H9 (cell line): Measurements from ENCODE around the gene FBN1. TPM values are rescaled to one million over a fixed set of nuclear protein-coding genes. Genes with fewer than 3 reads are reported as not detected.

Experiments used
- DNase-seq: peaks from one replicate; pipeline ENCODE4 v3.0.0-alpha.2; 2017
- H2AFZ ChIP-seq: one replicate; pipeline ENCODE4 v1.6.1; 2013; ENCODE audit warnings: mild to moderate bottlenecking, low read length, control low read depth, moderate library complexity
- H2AK5ac ChIP-seq: 2 replicates; pipeline ENCODE4 v1.6.1; 2013; ENCODE audit warnings: low read length, control low read depth, mixed read lengths; ENCODE audit not compliant: insufficient read length
- H2BK120ac ChIP-seq: one replicate; pipeline ENCODE4 v1.6.1; 2013; ENCODE audit warnings: low read depth, mild to moderate bottlenecking, low read length, control low read depth, inconsistent platforms; ENCODE audit not compliant: poor library complexity, severe bottlenecking
- H2BK12ac ChIP-seq: 2 replicates; pipeline ENCODE4 v1.6.1; 2013; ENCODE audit warnings: low read length, control low read depth, mixed read lengths, low read depth; ENCODE audit not compliant: insufficient read length
- H2BK15ac ChIP-seq: 2 replicates; pipeline ENCODE4 v1.6.1; 2013; ENCODE audit warnings: low read depth, low read length, control low read depth
- H2BK20ac ChIP-seq: one replicate; pipeline ENCODE4 v1.6.1; 2013; ENCODE audit warnings: low read depth, mild to moderate bottlenecking, low read length, control low read depth, inconsistent platforms; ENCODE audit not compliant: poor library complexity, severe bottlenecking
- H2BK5ac ChIP-seq: 2 replicates; pipeline ENCODE4 v1.6.1; 2013; ENCODE audit warnings: low read length, control low read depth, mixed read lengths; ENCODE audit not compliant: insufficient read length
- H3K14ac ChIP-seq: 2 replicates; pipeline ENCODE4 v1.6.1; 2013; ENCODE audit warnings: low read length, control low read depth; ENCODE audit not compliant: insufficient read depth
- H3K18ac ChIP-seq: 2 replicates; pipeline ENCODE4 v1.6.1; 2013; ENCODE audit warnings: low read depth, mild to moderate bottlenecking, mixed read lengths, low read length, control low read depth; ENCODE audit not compliant: insufficient read length
- H3K23ac ChIP-seq: 2 replicates; pipeline ENCODE4 v1.6.1; 2013; ENCODE audit warnings: low read length, control low read depth, mixed read lengths, low read depth; ENCODE audit not compliant: insufficient read length
- H3K23me2 ChIP-seq: 2 replicates; pipeline ENCODE4 v1.6.1; 2013; ENCODE audit warnings: low read depth, mild to moderate bottlenecking, mixed read lengths, low read length, control low read depth; ENCODE audit not compliant: insufficient read length, poor library complexity, severe bottlenecking
- H3K27ac ChIP-seq: 2 replicates; pipeline ENCODE4 v1.5.1; 2013; ENCODE audit warnings: low read length, control low read depth, mixed read lengths, low read depth; ENCODE audit not compliant: insufficient read length
- H3K27me3 ChIP-seq: 2 replicates; pipeline ENCODE4 v1.6.1; 2013; ENCODE audit warnings: low read length, control low read depth, inconsistent platforms; ENCODE audit not compliant: insufficient read depth
- H3K4ac ChIP-seq: 2 replicates; pipeline ENCODE4 v1.6.1; 2013; ENCODE audit warnings: low read depth, mild to moderate bottlenecking, control low read depth, inconsistent platforms, low read length, moderate library complexity
- H3K4me1 ChIP-seq: 2 replicates; pipeline ENCODE4 v1.6.1; 2013; ENCODE audit warnings: low read length, control low read depth, inconsistent platforms; ENCODE audit not compliant: insufficient read depth
- H3K4me2 ChIP-seq: 2 replicates; pipeline ENCODE4 v1.6.1; 2013; ENCODE audit warnings: low read length, control low read depth, mixed read lengths; ENCODE audit not compliant: insufficient read length, insufficient read depth
- H3K56ac ChIP-seq: 2 replicates; pipeline ENCODE4 v1.6.1; 2013; ENCODE audit warnings: low read depth, mild to moderate bottlenecking, mixed read lengths, low read length, control low read depth; ENCODE audit not compliant: insufficient read length
- H3K79me1 ChIP-seq: 2 replicates; pipeline ENCODE4 v1.6.1; 2013; ENCODE audit warnings: low read depth, mild to moderate bottlenecking, moderate library complexity, low read length, control low read depth, inconsistent platforms; ENCODE audit not compliant: insufficient read depth, poor library complexity, severe bottlenecking
- H3K79me2 ChIP-seq: 2 replicates; pipeline ENCODE4 v1.6.1; 2013; ENCODE audit warnings: low read length, control low read depth, inconsistent platforms; ENCODE audit not compliant: insufficient read depth
- H3K9ac ChIP-seq: 2 replicates; pipeline ENCODE4 v1.6.1; 2013; ENCODE audit warnings: low read length, control low read depth, mixed read lengths; ENCODE audit not compliant: insufficient read length; ENCODE audit errors: extremely low read depth
- H3K9me3 ChIP-seq: one replicate; pipeline ENCODE4 v1.6.1; 2013; ENCODE audit warnings: low read depth, low read length, inconsistent platforms; ENCODE audit not compliant: control insufficient read depth
- H3T11ph ChIP-seq: one replicate; pipeline ENCODE4 v1.6.1; 2013; ENCODE audit warnings: mild to moderate bottlenecking, low read length, control low read depth, inconsistent platforms
- H4K20me1 ChIP-seq: one replicate; pipeline ENCODE4 v1.6.1; 2013; ENCODE audit not compliant: control insufficient read depth, insufficient read length, insufficient read depth
- H4K5ac ChIP-seq: 2 replicates; pipeline ENCODE4 v1.6.1; 2013; ENCODE audit warnings: low read depth, mild to moderate bottlenecking, mixed read lengths, low read length, control low read depth; ENCODE audit not compliant: insufficient read length
- H4K8ac ChIP-seq: replicated peaks from 2 replicates; pipeline ENCODE4 v1.6.1; 2013; ENCODE audit warnings: low read length, control low read depth, mixed read lengths, low read depth; ENCODE audit not compliant: insufficient read length
- H4K91ac ChIP-seq: 2 replicates; pipeline ENCODE4 v1.6.1; 2013; ENCODE audit warnings: low read depth, mild to moderate bottlenecking, moderate library complexity, mixed read lengths, low read length, control low read depth; ENCODE audit not compliant: insufficient read length
- H3K27ac Mint-ChIP-seq, 3 experiments: 2 replicates in 2 of 3; 3 replicates in 1 of 3; pipeline ENCODE4 v1.8.0; 2020 to 2021; ENCODE audit warnings: mixed read lengths in 3 of 3, mild to moderate bottlenecking in 1 of 3, moderate library complexity in 1 of 3
- H3K27me3 Mint-ChIP-seq: 2 replicates; pipeline ENCODE4 v1.8.0; 2021; ENCODE audit warnings: low read depth, mild to moderate bottlenecking, moderate library complexity, mixed read lengths
- H3K36me3 Mint-ChIP-seq, 3 experiments: 2 replicates in 2 of 3; 3 replicates in 1 of 3; pipeline ENCODE4 v1.8.0; 2020 to 2021; ENCODE audit warnings: low read depth in 3 of 3, mixed read lengths in 3 of 3; ENCODE audit not compliant: insufficient read depth in 1 of 3
- H3K4me1 Mint-ChIP-seq, 2 experiments: 2 replicates each; pipeline ENCODE4 v1.8.0; 2020; ENCODE audit warnings: mixed read lengths in 2 of 2
- H3K4me3 Mint-ChIP-seq, 2 experiments: 2 replicates in 1 of 2; 3 replicates in 1 of 2; pipeline ENCODE4 v1.8.0; 2020 to 2021; ENCODE audit warnings: mild to moderate bottlenecking in 2 of 2, mixed read lengths in 2 of 2, moderate library complexity in 1 of 2
- H3K9me3 Mint-ChIP-seq, 2 experiments: 2 replicates in 1 of 2; 3 replicates in 1 of 2; pipeline ENCODE4 v1.8.0; 2020; ENCODE audit warnings: mild to moderate bottlenecking in 2 of 2, mixed read lengths in 2 of 2, moderate library complexity in 1 of 2
- WGBS: extraction: QIAGEN DNeasy Blood & Tissue Kit; methylation state at CpG from one replicate; pipeline ENCODE4 v1.1.7; 2013; ENCODE audit warnings: missing lambda C conversion rate, low lambda C conversion rate, mixed read lengths; ENCODE audit not compliant: insufficient read length; ENCODE audit errors: extremely low coverage; 5-methylcytosine and 5-hydroxymethylcytosine counted together
- total RNA-seq: library from RNA; stranded (reverse); gene quantifications from 2 replicates; pipeline ENCODE4 v1.2.1, GENCODE V29; 2021
- TF ChIP-seq, protein P1 (sequence below): fragments of 200-600 bp; sonication (generic); conservative IDR thresholded peaks from 3 replicates; pipeline ENCODE4 v1.8.0; 2021; ENCODE audit warnings: antibody characterized with exemption, mild to moderate bottlenecking

Gene FBN1
- total RNA-seq, 1 experiment from 2014 or later = 3.6 TPM

GRCh38 chr15:48427479-48427878 lies 218.0 kb downstream of the FBN1 start:
- no peak overlapping the region for H3K27ac ChIP-seq
- H3K4me2 ChIP-seq = no peak overlapping the region
- no CpG with 5 or more reads among the region's 6 CpGs for WGBS

More at GRCh38 chr15:48427479-48427878, 218.0 kb downstream of the FBN1 start:
- Histone ChIP-seq H3K14ac (no peak overlapping the region), H4K5ac (no peak overlapping the region), H3K9ac (no peak overlapping the region), H2AK5ac (no peak overlapping the region), H2BK20ac (no peak overlapping the region), H2BK120ac (no peak overlapping the region), H3K23me2 (no peaks in the 10 kb centered on the region), H4K8ac (no peak overlapping the region), H4K91ac (no peak overlapping the region), H3K79me2 (no peaks in the 10 kb centered on the region), H2BK5ac (no peak overlapping the region), H2AFZ (no peak overlapping the region), H2BK15ac (no peak overlapping the region), H3K4me1 (no peaks in the 10 kb centered on the region), H3K9me3 (no peaks in the 10 kb centered on the region), H2BK12ac (no peak overlapping the region), H3K56ac (no peak overlapping the region), H3T11ph (no peak overlapping the region), H3K79me1 (no peaks in the 10 kb centered on the region), H3K18ac (no peak overlapping the region), H4K20me1 (no peaks in the 10 kb centered on the region), H3K27me3 (no peaks in the 10 kb centered on the region), H3K23ac (no peak overlapping the region), H3K4ac (no peak overlapping the region)
- H3K4me3 Mint-ChIP-seq = no peak overlapping the region
- peaks cover 0 to 6% of the 10 kb centered on the region in 2 experiments; a peak in 3 of 4 replicates for H3K4me1 Mint-ChIP-seq
- TF ChIP-seq, protein P1, sequence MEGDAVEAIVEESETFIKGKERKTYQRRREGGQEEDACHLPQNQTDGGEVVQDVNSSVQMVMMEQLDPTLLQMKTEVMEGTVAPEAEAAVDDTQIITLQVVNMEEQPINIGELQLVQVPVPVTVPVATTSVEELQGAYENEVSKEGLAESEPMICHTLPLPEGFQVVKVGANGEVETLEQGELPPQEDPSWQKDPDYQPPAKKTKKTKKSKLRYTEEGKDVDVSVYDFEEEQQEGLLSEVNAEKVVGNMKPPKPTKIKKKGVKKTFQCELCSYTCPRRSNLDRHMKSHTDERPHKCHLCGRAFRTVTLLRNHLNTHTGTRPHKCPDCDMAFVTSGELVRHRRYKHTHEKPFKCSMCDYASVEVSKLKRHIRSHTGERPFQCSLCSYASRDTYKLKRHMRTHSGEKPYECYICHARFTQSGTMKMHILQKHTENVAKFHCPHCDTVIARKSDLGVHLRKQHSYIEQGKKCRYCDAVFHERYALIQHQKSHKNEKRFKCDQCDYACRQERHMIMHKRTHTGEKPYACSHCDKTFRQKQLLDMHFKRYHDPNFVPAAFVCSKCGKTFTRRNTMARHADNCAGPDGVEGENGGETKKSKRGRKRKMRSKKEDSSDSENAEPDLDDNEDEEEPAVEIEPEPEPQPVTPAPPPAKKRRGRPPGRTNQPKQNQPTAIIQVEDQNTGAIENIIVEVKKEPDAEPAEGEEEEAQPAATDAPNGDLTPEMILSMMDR = no peak
- H3K27me3 Mint-ChIP-seq = no peaks in the 10 kb centered on the region
- no peaks in the 10 kb centered on the region for H3K36me3 Mint-ChIP-seq
- H3K9me3 Mint-ChIP-seq = no peaks in the 10 kb centered on the region
- no peak overlapping the region; a peak in 1 of 7 replicates for H3K27ac Mint-ChIP-seq
- DNase-seq = no peak
